ENCODE data around the gene BPTF.
"Not testable (repeated sequence)": the region's sequence is repeated elsewhere in the genome, so short reads cannot be mapped to it uniquely, and the experiment has no call there.

BPTF gene

GRCh38 chr17:68006797-68007196 lies 181.5 kb downstream of the BPTF start:
- no peak for DNase-seq (ENCODE audit: low read depth in 2 of 2)

GRCh38 chr17:68011199-68011665 lies 185.9 kb downstream of the BPTF start:
- DNase-seq (ENCODE audit: low read depth in 2 of 2), result peak; percentile 46 to 60

GRCh38 chr17:68013385-68013784 lies 188.1 kb downstream of the BPTF start:
- no peak for DNase-seq (ENCODE audit: low read depth in 2 of 2)

- DNase-seq (ENCODE audit: low read depth in 2 of 2), result no peak
Measured at GRCh38 chr17:68015081-68015723, 189.9 kb downstream of the BPTF start.

- no peak for DNase-seq (ENCODE audit: low read depth in 2 of 2)
Measured at GRCh38 chr17:68016838-68017237, 191.5 kb downstream of the BPTF start.

GRCh38 chr17:68018493-68018892 lies 193.2 kb downstream of the BPTF start:
- not testable (repeated sequence) for DNase-seq (ENCODE audit: low read depth in 2 of 2)

GRCh38 chr17:68019336-68019674 lies 194.0 kb downstream of the BPTF start:
- DNase-seq (ENCODE audit: low read depth in 2 of 2), result no peak

- DNase-seq (ENCODE audit: low read depth in 2 of 2), result peak; percentile 98 to 99
Measured at GRCh38 chr17:68019675-68020408, 194.5 kb downstream of the BPTF start.

GRCh38 chr17:68020409-68020756 lies 195.1 kb downstream of the BPTF start:
- no peak for DNase-seq (ENCODE audit: low read depth in 2 of 2)

- not testable (repeated sequence) for DNase-seq (ENCODE audit: low read depth in 2 of 2)
Measured at GRCh38 chr17:68020791-68021190, 195.5 kb downstream of the BPTF start.

- DNase-seq (ENCODE audit: low read depth in 2 of 2), result no peak
Measured at GRCh38 chr17:68021963-68022362, 196.7 kb downstream of the BPTF start.

GRCh38 chr17:68022547-68022946 lies 197.2 kb downstream of the BPTF start:
- DNase-seq (ENCODE audit: low read depth in 2 of 2), result not testable (repeated sequence)

GRCh38 chr17:68029512-68030215 lies 204.4 kb downstream of the BPTF start:
- no peak for DNase-seq (ENCODE audit: low read depth in 2 of 2)

Measured in stimulated activated CD4-positive, alpha-beta T cell treated with anti-CD3 and anti-CD28 coated beads, Interleukin-1b, Interleukin-23, amount 100 ng/mL, for 4 hours (primary cell).